NT2/D1 (cell line): ENCODE results near the gene PCBP2.
"Not testable (repeated sequence)": the region's sequence is repeated elsewhere in the genome, so short reads cannot be mapped to it uniquely, and the experiment has no call there.

Source experiments
- DNase-seq: peaks from one replicate; pipeline ENCODE4 v3.0.0-alpha.2; 2011; ENCODE audit warnings: low read depth, low spot score
- H3K27me3 ChIP-seq: 2 replicates; pipeline ENCODE4 v1.6.0; 2011; ENCODE audit warnings: mild to moderate bottlenecking; ENCODE audit not compliant: insufficient read length, insufficient read depth
- H3K36me3 ChIP-seq: 2 replicates; pipeline ENCODE4 v1.6.1; 2011; ENCODE audit warnings: mild to moderate bottlenecking, low read length, mixed read lengths; ENCODE audit not compliant: insufficient read depth, insufficient read length
- H3K4me1 ChIP-seq: 2 replicates; pipeline ENCODE4 v1.5.1; 2011; ENCODE audit not compliant: insufficient read depth, insufficient read length
- H3K4me3 ChIP-seq: 2 replicates; pipeline ENCODE4 v1.5.1; 2011; ENCODE audit warnings: low read depth; ENCODE audit not compliant: insufficient read length
- H3K9ac ChIP-seq: 2 replicates; pipeline ENCODE4 v1.6.0; 2011; ENCODE audit warnings: low read depth; ENCODE audit not compliant: insufficient read length
- H3K9me3 ChIP-seq: 2 replicates; pipeline ENCODE4 v1.5.1; 2011; ENCODE audit warnings: mild to moderate bottlenecking, low read length; ENCODE audit not compliant: insufficient read depth
- SUZ12 ChIP-seq: IDR thresholded peaks from 2 replicates; pipeline ENCODE4 v1.6.1; 2011; ENCODE audit not compliant: insufficient read length, insufficient read depth; ENCODE audit errors: extremely low read depth
- YY1 ChIP-seq: IDR thresholded peaks from 2 replicates; pipeline ENCODE4 v1.6.1; 2011; ENCODE audit not compliant: insufficient read length, insufficient read depth
- ZNF274 ChIP-seq: IDR thresholded peaks from 2 replicates; pipeline ENCODE4 v1.6.1; 2011; ENCODE audit warnings: mild to moderate bottlenecking, low read depth, low read length

PCBP2 gene

GRCh38 chr12:53428741-53429140, 23.2 kb upstream of the PCBP2 start:
- H3K9ac ChIP-seq: no peak overlapping the region

GRCh38 chr12:53430116-53430515, 21.8 kb upstream of the PCBP2 start:
- Histone ChIP-seq H3K27me3 (no peaks in the 10 kb centered on the region), H3K9ac (no peak overlapping the region), H3K4me1 (peaks cover 7% of the 10 kb centered on the region), H3K4me3 (no peak overlapping the region), H3K36me3 (no peaks in the 10 kb centered on the region), H3K9me3 (no peaks in the 10 kb centered on the region)
- no peak for DNase-seq
- TF ChIP-seq YY1 (no peak), SUZ12 (no peak), ZNF274 (no peak)

More at GRCh38 chr12:53428741-53429140, 23.2 kb upstream of the PCBP2 start:
- Histone ChIP-seq H3K9me3 (no peaks in the 10 kb centered on the region), H3K36me3 (no peaks in the 10 kb centered on the region), H3K4me1 (peaks cover 7% of the 10 kb centered on the region), H3K4me3 (no peak overlapping the region), H3K27me3 (no peaks in the 10 kb centered on the region)
- no peak for TF ChIP-seq SUZ12
- TF ChIP-seq YY1: no peak
- no peak for TF ChIP-seq ZNF274
- no peak for DNase-seq

GRCh38 chr12:53431187-53431586, 20.7 kb upstream of the PCBP2 start:
- Histone ChIP-seq H3K4me3 (no peak overlapping the region), H3K4me1 (peaks cover 3% of the 10 kb centered on the region), H3K9me3 (no peaks in the 10 kb centered on the region), H3K36me3 (no peaks in the 10 kb centered on the region), H3K27me3 (no peaks in the 10 kb centered on the region), H3K9ac (no peak overlapping the region)
- no peak for TF ChIP-seq YY1
- no peak for TF ChIP-seq ZNF274
- no peak for TF ChIP-seq SUZ12
- no peak for DNase-seq

GRCh38 chr12:53435326-53435725, 16.6 kb upstream of the PCBP2 start:
- H3K27me3 ChIP-seq, H3K4me3 ChIP-seq, H3K4me1 ChIP-seq, H3K9me3 ChIP-seq, DNase-seq, H3K36me3 ChIP-seq, H3K9ac ChIP-seq: not testable (repeated sequence)

GRCh38 chr12:53439582-53439981, 12.3 kb upstream of the PCBP2 start:
- DNase-seq, H3K9me3 ChIP-seq, H3K4me3 ChIP-seq, H3K4me1 ChIP-seq, H3K9ac ChIP-seq, H3K27me3 ChIP-seq: not testable (repeated sequence)
- peaks cover 11% of the 10 kb centered on the region for H3K36me3 ChIP-seq

- no peaks in the 10 kb centered on the region for H3K9me3 ChIP-seq
- H3K36me3 ChIP-seq: peaks cover 26% of the 10 kb centered on the region
- peak; percentile 99 for DNase-seq
- no peaks in the 10 kb centered on the region for H3K27me3 ChIP-seq
- peak within 1 kb of the TSS; percentile 95 for H3K9ac ChIP-seq
- H3K4me3 ChIP-seq: peak within 1 kb of the TSS; percentile 88
- peaks cover 2% of the 10 kb centered on the region for H3K4me1 ChIP-seq
- no peak for TF ChIP-seq YY1
- TF ChIP-seq ZNF274: no peak
- TF ChIP-seq SUZ12: no peak
Observed at GRCh38 chr12:53441040-53441833, 10.7 kb upstream of the PCBP2 start, which contains the start of gene PRR13. PRR13 (plus strand) TSS chr12:53441734; CDS start chr12:53442715, 981 bp downstream.

- DNase-seq: no peak
- H3K36me3 ChIP-seq: peaks cover 44% of the 10 kb centered on the region
- H3K4me1 ChIP-seq: peaks cover 2% of the 10 kb centered on the region
- peak overlapping the region; percentile 19 for H3K4me3 ChIP-seq
- no peaks in the 10 kb centered on the region for H3K27me3 ChIP-seq
- no peak overlapping the region for H3K9ac ChIP-seq
- TF ChIP-seq YY1 (no peak), SUZ12 (no peak), ZNF274 (no peak)
- H3K9me3 ChIP-seq: no peaks in the 10 kb centered on the region
Observed at GRCh38 chr12:53443955-53444354, 7.9 kb upstream of the PCBP2 start.

GRCh38 chr12:53444593-53445325, 7.1 kb upstream of the PCBP2 start:
- H3K4me1 ChIP-seq, H3K27me3 ChIP-seq, DNase-seq, H3K9ac ChIP-seq, H3K4me3 ChIP-seq, H3K9me3 ChIP-seq: not testable (repeated sequence)
- H3K36me3 ChIP-seq: peaks cover 44% of the 10 kb centered on the region
